ENCODE measurements around the gene ACER3.
"Not testable (repeated sequence)": the region's sequence is repeated elsewhere in the genome, so short reads cannot be mapped to it uniquely, and the experiment has no call there.

The ACER3 gene

DNA sequence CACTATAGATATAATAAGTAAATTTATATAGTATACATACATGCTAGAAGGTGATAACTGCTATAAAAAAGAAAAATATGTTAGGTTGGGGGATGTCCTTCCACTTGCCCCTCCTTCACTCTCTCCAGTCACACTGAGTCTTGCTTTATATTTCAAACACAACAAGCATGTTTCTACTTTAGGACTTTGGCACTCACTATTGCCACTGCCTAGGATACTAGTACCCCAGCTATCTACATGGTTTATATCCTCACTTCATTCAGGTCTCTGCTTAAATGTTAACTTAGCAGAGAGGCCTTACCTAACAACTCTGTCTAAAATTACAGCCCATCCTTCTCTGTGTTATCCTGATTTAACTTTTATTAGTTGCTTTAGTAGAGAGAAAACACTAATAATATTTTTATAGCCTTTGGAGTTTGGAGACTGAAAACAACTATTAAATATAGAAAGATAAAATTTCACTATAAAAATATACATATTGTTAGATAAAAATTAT is 134.4 kb downstream of the ACER3 start:
- no peak for DNase-seq (ENCODE audit: low read depth, low spot score)

GRCh38 chr11:76997512-76997911 is 136.8 kb downstream of the ACER3 start:
- DNase-seq (ENCODE audit: low read depth, low spot score), result no peak

- no peak for DNase-seq (ENCODE audit: low read depth, low spot score)
These were observed 138.9 kb downstream of the ACER3 start for GRCh38 chr11:76999597-76999996.

DNA sequence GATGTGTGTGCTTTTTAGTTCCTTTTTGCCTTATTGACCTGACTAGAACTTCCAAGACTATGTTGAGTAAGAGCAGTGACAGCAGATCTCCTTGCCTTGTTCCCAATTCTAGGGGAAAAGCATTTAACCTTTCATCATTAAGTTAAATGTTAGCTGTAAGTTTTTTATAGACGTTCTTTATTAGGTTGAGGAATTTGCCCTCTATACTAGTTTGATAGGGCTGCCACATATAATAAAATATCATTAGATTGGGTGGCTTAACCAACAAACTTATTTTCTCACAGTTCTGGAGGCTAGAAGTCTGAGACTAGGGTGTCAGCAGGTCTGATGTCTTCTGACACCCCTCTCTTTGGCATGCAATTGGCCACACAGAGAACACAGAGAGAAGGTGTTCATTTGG is 140.9 kb downstream of the ACER3 start:
- DNase-seq (ENCODE audit: low read depth, low spot score), result no peak

GRCh38 chr11:77002776-77003175 is 142.1 kb downstream of the ACER3 start:
- no peak for DNase-seq (ENCODE audit: low read depth, low spot score)

DNA sequence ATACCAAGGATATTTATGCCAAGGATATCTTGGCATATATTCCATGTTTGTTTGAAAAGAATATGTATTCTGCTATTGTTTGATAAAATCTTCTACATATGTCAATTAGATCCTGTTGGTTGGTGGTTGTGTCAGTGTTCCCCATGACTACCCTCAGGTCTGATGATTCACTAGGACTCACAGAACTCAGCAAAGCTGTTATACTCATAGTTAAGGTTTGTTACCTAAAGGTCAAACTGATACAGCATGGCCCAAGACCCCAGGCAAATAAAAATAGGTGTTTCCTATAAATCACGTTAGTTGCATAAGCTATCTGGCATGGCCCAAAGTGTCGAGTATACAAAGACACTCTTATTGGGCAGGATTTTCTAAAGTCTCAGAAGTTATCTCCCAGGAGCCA is 143.2 kb downstream of the ACER3 start:
- no peak for DNase-seq (ENCODE audit: low read depth, low spot score)

DNA sequence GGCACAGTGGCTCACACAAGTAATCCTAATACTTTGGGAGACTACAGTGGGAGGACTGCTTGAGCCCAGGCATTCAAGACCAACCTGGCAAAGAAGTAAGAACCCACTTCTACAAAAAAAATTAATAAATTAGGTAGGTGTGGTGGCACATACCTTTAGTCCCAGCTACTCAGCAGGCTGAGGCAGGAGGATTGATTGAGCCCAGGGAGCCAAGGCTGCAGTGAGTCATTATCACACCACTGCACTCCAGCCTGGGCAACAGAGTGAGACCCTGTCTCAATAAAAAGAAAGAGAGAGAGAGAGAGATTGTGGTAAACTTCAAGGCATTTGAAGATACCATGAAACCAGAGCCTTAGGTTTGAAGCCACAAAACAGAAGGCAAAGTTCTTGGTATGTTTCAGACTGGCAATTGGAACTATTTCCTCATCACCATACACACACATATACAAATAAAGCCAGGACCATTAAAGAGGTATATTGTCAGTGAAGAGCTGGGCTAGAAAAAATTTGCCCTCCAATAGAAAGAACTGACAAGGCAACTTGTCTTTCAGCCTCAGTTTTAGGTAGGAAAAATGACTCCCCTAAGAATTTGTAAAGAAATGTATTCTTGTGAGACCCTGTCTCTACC is 148.9 kb downstream of the ACER3 start:
- DNase-seq (ENCODE audit: low read depth, low spot score), result no peak

GRCh38 chr11:77014669-77015068 is 154.0 kb downstream of the ACER3 start:
- DNase-seq (ENCODE audit: low read depth, low spot score), result no peak

DNA sequence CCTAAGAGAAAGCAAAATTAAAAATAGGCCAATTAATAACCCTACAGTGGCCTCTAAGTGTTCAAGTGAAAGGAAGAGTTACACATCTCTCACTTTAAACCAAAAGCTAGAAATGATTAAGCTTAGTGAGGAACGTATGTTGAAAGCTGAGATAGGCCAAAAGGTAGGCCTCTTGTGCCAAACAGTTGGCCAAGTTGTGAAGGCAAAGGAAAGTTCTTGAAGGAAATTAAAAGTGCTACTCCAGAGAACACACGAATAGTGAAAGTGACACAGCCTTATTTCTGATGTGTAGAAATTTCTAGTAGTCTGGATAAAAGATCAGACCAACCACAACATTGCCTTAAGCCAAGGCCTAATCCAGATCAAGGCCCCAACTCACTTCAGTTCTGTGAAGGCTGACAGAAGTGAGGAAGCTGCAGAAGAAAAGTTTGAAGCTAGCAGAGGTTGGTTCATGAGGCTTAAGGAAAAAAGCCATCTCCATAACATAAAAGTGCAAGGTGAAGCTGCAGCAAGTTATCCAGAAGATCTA is 157.7 kb downstream of the ACER3 start:
- DNase-seq (ENCODE audit: low read depth, low spot score), result not testable (repeated sequence)

- DNase-seq (ENCODE audit: low read depth, low spot score), result peak; percentile 48
These were observed 159.4 kb downstream of the ACER3 start for GRCh38 chr11:77019976-77020595.

- no peak for DNase-seq (ENCODE audit: low read depth, low spot score)
These were observed 160.0 kb downstream of the ACER3 start for GRCh38 chr11:77020734-77021133.

GRCh38 chr11:77024745-77025144 is 164.0 kb downstream of the ACER3 start:
- no peak for DNase-seq (ENCODE audit: low read depth, low spot score)

DNA sequence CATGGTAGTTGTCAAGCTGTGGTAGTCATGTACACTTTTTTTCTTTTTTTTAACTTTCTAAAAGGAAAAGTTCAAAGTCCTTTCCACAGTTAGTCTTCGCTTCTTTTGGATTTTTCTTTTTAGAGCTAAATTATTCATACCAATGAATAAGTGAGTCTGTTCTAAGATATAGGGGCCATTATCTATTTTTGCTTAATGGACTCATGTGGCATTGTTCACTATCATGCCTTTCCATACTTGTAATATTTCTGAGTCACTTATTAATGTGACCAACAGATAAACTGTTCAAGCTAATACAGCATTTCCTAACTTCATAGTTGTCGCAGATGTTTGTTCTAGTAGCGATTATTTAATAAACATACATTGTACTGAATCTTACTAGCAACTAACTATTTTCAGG is 165.5 kb downstream of the ACER3 start:
- DNase-seq (ENCODE audit: low read depth, low spot score), result no peak

- DNase-seq (ENCODE audit: low read depth, low spot score), result no peak
These were observed 166.0 kb downstream of the ACER3 start for GRCh38 chr11:77026743-77027142.

DNA sequence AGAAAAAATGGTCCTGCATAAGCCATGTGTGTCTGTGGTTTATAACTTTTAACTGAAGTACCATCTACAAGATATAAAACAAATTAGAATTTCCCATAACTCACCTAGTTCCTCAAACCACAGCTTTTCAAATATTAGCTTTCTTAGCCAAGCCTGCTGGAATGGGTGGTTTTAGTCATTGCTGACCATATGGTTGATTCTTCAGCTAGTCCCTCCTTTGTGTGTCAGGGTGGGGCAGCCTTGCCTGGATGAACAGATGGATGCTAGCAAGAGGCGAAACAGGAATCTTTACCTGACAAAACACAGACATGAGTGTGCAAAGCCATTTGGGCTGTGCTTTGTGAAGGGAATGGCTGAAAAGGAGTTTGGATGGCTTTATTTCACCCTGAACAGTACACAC is 166.6 kb downstream of the ACER3 start:
- DNase-seq (ENCODE audit: low read depth, low spot score), result peak; percentile 26

- DNase-seq (ENCODE audit: low read depth, low spot score), result no peak
These were observed 169.1 kb downstream of the ACER3 start for GRCh38 chr11:77029829-77030228.

DNA sequence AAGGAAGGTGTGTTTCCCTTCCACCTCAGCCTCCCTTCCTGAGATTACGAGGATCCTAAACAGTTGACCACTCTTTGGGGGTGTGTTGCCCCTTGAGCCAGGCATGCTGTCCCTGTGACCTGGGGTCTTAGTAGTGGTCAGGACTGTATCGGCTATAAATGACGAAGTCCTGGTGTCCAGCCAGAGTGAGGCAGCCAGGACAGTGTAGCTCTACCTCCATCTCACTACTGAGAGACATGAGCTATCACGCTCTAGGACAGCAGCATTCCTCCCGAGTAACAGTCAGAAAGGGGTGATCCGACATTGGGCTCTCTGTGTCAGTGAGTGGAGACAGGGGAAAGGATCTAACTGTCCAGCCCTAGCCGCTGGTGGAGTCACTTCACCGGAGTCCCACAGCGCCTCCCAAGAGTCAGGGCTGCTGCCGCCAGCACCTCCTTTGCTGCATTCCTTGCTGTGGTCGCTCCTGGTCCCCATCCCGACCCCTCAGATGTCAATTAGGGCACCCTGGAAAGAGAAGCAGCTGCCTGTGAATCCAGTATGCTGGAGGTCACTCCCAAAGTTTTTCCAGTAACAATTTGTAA is 170.2 kb downstream of the ACER3 start:
- DNase-seq (ENCODE audit: low read depth, low spot score), result no peak

- DNase-seq (ENCODE audit: low read depth, low spot score), result no peak
These were observed 170.9 kb downstream of the ACER3 start for GRCh38 chr11:77031599-77031998.

DNA sequence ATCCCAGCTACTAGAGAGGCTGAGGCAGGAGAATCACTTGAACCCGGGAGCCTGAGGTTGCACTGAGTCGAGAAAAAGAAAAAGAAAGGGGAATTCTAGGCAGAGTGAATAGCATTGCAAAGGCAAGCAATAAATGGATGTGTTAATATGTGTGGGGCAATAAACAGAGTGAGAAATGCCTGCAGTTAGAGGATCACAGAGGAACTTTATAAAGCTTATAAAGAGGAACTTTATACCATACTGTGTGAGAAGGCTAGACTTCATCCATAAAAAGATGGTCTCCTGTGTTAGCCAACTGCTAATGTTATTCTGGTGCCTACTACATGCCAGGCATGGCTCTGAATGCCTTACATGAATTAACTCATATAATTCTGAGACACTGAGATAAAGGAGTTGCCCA is 174.3 kb downstream of the ACER3 start:
- DNase-seq (ENCODE audit: low read depth, low spot score), result no peak

DNA sequence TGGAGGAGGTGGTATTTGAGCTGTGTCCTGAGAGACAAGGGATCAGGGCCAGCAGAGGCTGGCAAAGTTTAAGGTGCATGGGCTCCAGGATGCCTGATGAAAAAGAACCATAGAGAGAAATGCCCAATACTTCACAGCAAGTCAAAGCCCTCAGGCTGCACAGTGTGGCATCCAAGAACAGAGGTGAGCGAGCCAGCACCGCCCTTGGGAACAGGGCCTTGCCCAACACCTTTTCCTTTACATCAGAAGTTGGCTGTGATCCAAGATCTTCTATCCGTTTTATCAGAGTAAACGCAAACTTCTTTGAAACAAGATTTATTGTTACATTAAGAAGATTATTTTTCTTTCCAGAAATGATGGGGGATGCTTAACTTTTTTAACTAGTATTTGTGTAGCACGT is 174.9 kb downstream of the ACER3 start:
- DNase-seq (ENCODE audit: low read depth, low spot score), result no peak

- no peak for DNase-seq (ENCODE audit: low read depth, low spot score)
These were observed 175.7 kb downstream of the ACER3 start for GRCh38 chr11:77036398-77036797.

DNA sequence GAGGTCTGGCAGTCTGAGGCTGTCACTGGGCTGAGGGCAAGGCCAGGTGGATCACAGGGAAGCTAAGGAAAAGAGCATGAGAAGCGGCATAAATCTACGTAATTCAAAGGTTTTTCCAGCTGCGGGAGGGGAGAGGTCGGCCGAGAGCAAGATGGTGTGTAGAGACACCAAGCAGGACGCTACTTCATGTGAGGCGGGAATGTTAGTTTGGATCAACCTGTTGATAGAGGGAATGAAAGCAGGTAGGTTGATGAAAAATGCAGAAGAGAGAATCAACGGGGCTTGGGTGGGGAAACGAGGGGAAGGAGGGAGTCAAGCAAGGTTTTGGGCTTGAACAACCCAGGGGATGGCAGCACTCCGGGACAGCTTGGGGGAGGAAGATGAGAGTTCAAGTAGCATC is 176.3 kb downstream of the ACER3 start:
- no peak for DNase-seq (ENCODE audit: low read depth, low spot score)
